ENCODE measurements around the gene PIP5KL1.

PIP5KL1 gene

GRCh38 chr9:127926906-127927200, 3.7 kb downstream of the PIP5KL1 start:
- Histone ChIP-seq H3K27me3 (ENCODE audit: low read depth, low read length) (peaks cover 44% of the 10 kb centered on the region), H3K4me1 (ENCODE audit: low read length) (peaks cover 24% of the 10 kb centered on the region), H3K4me3 (ENCODE audit: low read length) (peak overlapping the region; percentile 77), H3K4me2 (ENCODE audit: low read length) (peak overlapping the region; percentile 82), H3K9me3 (ENCODE audit: insufficient read depth, low read length) (no peaks in the 10 kb centered on the region), H2AFZ (ENCODE audit: low read depth, low read length) (no peak overlapping the region), H3K79me2 (ENCODE audit: low read length) (no peaks in the 10 kb centered on the region), H4K20me1 (ENCODE audit: insufficient read depth, low read length) (0 out of 2 replicates have a peak, but pooled peaks cover 4% of the 10 kb centered on the region), H3K27ac (ENCODE audit: low read length) (no peak overlapping the region), H3K36me3 (replicated peaks; ENCODE audit: low read depth, low read length) (no peaks in the 10 kb centered on the region), H3K9ac (ENCODE audit: low read length) (peak overlapping the region; percentile 40)
- no peak for TF ChIP-seq EZH2phosphoT487 (IDR thresholded peaks at IDR 0.05; ENCODE audit: low read depth)
- no peak for TF ChIP-seq CTCF (IDR thresholded peaks at IDR 0.05; ENCODE audit: low read depth, low read length)

- H3K79me2 ChIP-seq (ENCODE audit: low read length): no peaks in the 10 kb centered on the region
- H3K4me2 ChIP-seq (ENCODE audit: low read length): peak overlapping the region; percentile 82
- H4K20me1 ChIP-seq (ENCODE audit: insufficient read depth, low read length): no peaks in the 10 kb centered on the region
- TF ChIP-seq EZH2phosphoT487 (IDR thresholded peaks at IDR 0.05; ENCODE audit: low read depth) (no peak), CTCF (IDR thresholded peaks at IDR 0.05; ENCODE audit: low read depth, low read length) (no peak)
- H3K36me3 ChIP-seq (replicated peaks; ENCODE audit: low read depth, low read length): no peaks in the 10 kb centered on the region
- H3K27ac ChIP-seq (ENCODE audit: low read length): no peak overlapping the region
- H2AFZ ChIP-seq (ENCODE audit: low read depth, low read length): no peak overlapping the region; the same call in 1 of the 2 replicates
- H3K27me3 ChIP-seq (ENCODE audit: low read depth, low read length): peaks cover 45% of the 10 kb centered on the region
- no peak overlapping the region for H3K9ac ChIP-seq (ENCODE audit: low read length)
- no peaks in the 10 kb centered on the region for H3K9me3 ChIP-seq (ENCODE audit: insufficient read depth, low read length)
- H3K4me3 ChIP-seq (ENCODE audit: low read length): peak overlapping the region; percentile 77
- H3K4me1 ChIP-seq (ENCODE audit: low read length): peaks cover 22% of the 10 kb centered on the region
Observed at GRCh38 chr9:127925959-127926905, 4.3 kb downstream of the PIP5KL1 start.

- H3K9me3 ChIP-seq (ENCODE audit: insufficient read depth, low read length): no peaks in the 10 kb centered on the region
- H3K27me3 ChIP-seq (ENCODE audit: low read depth, low read length): peaks cover 41% of the 10 kb centered on the region
Observed at GRCh38 chr9:127924736-127925444, 5.7 kb downstream of the PIP5KL1 start.

More at GRCh38 chr9:127924736-127925444, 5.7 kb downstream of the PIP5KL1 start:
- TF ChIP-seq EZH2phosphoT487 (IDR thresholded peaks at IDR 0.05; ENCODE audit: low read depth) (no peak), CTCF (IDR thresholded peaks at IDR 0.05; ENCODE audit: low read depth, low read length) (no peak)
- Histone ChIP-seq H2AFZ (ENCODE audit: low read depth, low read length) (no peak overlapping the region), H3K4me1 (ENCODE audit: low read length) (peaks cover 21% of the 10 kb centered on the region), H3K27ac (ENCODE audit: low read length) (no peak overlapping the region), H3K9ac (ENCODE audit: low read length) (no peak overlapping the region), H4K20me1 (ENCODE audit: insufficient read depth, low read length) (no peaks in the 10 kb centered on the region), H3K79me2 (ENCODE audit: low read length) (no peaks in the 10 kb centered on the region), H3K4me3 (ENCODE audit: low read length) (no peak overlapping the region), H3K36me3 (replicated peaks; ENCODE audit: low read depth, low read length) (no peaks in the 10 kb centered on the region), H3K4me2 (ENCODE audit: low read length) (no peak overlapping the region)

Measured in OCI-LY3 (cell line).